ENCODE measurements around the gene SIGLEC1.

Gene SIGLEC1

DNA sequence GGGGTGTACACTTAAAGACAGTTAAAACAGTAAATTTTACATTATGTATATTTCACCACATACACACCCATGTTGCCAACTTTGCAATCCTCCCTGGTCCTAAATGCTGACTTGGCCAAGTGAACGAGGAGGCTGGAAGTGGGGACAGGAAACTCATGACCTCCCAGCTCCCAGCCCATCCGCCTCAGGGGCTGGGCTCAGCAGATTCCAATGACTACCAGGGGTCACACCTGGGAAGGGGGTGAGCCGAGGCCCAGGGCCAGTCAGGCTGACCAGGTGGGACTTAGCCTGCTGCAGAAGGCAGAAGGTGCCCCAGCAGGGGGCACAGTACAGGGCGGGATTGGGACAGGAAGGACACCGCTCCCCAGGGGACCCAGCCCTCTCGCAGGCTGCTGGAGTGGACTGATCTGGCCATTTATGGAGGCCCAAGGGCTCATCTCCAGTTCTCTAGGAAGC is 2.4 kb downstream of the SIGLEC1 start:
- no peak overlapping the region for H3K4me3 ChIP-seq (replicated peaks in 1 of 2; ENCODE audit: low read depth in 2 of 2, low read length in 2 of 2)
- TF ChIP-seq, protein P1, sequence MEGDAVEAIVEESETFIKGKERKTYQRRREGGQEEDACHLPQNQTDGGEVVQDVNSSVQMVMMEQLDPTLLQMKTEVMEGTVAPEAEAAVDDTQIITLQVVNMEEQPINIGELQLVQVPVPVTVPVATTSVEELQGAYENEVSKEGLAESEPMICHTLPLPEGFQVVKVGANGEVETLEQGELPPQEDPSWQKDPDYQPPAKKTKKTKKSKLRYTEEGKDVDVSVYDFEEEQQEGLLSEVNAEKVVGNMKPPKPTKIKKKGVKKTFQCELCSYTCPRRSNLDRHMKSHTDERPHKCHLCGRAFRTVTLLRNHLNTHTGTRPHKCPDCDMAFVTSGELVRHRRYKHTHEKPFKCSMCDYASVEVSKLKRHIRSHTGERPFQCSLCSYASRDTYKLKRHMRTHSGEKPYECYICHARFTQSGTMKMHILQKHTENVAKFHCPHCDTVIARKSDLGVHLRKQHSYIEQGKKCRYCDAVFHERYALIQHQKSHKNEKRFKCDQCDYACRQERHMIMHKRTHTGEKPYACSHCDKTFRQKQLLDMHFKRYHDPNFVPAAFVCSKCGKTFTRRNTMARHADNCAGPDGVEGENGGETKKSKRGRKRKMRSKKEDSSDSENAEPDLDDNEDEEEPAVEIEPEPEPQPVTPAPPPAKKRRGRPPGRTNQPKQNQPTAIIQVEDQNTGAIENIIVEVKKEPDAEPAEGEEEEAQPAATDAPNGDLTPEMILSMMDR (IDR thresholded peaks at IDR 0.05; ENCODE audit: low read depth, low read length) = no peak
- no peak for DNase-seq (ENCODE audit: low read depth in 2 of 2)

DNA sequence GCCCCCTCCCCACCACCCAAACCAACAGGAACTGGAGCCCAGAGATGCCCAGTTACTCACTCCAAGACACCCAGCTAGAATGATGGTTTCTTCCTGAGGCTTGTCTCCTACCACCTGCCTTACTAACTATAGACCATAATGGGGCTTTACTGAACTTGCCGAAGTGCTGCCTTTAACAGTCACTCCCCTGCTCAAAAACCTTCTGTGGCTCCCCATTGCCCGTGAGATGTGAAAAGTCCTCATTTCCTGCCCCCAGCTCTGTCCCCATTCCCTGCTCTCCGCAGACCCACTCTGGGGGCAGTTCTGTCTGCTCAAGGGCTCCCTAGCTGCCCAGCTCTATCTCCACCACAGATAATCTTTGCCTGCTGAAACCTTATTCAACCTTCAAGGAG is 4.9 kb downstream of the SIGLEC1 start:
- no peak overlapping the region for H3K4me3 ChIP-seq (replicated peaks in 1 of 2; ENCODE audit: low read depth in 2 of 2, low read length in 2 of 2)
- TF ChIP-seq, protein P1 (IDR thresholded peaks at IDR 0.05; ENCODE audit: low read depth, low read length) = no peak
- DNase-seq (ENCODE audit: low read depth in 2 of 2) = no peak

DNA sequence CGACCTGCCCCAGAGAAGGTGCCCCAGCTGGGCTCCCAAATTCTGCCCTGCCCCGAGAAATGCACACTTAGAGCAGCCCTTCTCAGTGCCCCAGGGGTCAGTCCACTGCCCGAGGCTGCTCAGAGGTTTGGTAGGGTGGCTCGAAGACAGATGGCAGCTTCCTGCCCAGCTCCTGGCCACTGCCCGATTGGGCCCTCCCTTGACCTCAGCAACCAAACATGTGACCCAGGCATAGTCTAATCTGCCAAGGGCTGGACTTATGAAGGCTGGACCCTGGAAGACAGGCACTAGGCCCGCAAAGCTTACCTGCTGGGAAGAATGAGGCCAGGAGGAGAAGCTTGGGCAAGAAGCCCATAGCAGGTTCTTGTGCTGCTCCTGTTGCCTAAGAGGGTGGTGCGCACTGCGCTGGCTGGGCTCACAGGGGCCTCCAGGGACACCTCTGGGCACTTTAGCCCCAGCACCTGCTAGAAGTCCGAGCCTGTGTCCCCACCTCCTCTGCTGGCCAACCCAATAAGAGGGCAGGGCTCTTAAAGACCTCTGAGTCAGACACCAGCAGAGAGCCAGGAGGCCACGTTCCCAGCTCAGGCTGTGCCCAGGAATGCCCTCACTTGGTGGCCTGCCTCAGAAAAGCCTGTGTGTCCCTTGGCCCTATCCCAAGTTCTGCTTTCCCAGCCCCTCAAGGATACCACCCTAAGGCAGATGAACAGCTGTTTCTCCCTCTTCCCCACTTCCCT is 5.5 kb downstream of the SIGLEC1 start:
- H3K4me3 ChIP-seq (replicated peaks in 1 of 2; ENCODE audit: low read depth in 2 of 2, low read length in 2 of 2) = no peak overlapping the region
- peak; percentile 13 to 21 for DNase-seq (ENCODE audit: low read depth in 2 of 2)
- TF ChIP-seq, protein P1 (IDR thresholded peaks at IDR 0.05; ENCODE audit: low read depth, low read length) = no peak

DNA sequence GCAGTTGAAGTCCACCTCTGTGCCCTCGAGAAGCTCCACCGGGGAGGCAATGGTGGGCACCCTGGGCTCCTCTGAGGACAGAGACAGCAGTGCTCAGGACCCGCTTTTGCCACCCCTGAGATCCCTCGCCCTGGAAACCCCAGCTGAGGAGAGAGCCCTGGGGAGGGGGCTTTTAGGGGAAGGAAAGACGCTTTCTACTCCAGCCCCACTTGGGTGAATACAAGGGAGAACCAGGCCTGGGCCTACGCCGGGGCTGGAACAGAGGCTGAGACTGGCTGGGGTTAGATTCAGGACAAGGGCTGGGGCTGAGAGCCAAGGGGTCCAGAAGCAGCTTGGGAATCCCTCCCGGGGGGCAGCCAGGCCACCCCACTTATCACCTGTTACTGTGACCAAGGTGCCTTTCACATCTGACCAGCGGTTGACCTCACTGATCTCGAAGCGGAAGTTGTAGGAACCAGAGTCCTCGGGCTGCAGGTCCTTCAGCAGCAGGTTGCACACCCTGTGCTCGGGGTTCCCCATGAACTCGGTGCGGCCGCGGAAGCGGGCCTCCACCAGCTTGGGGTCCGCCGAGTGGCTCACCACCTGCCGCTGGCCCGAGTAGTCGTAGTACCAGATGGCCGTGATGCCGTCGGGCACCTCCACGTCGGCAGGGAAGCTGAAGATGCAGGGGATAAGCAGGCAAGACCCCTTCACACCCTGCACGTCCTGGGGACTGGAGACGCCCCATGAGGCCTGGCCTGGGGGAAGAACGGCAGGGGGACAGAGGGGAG is 6.2 kb downstream of the SIGLEC1 start:
- H3K4me3 ChIP-seq (replicated peaks in 1 of 2; ENCODE audit: low read depth in 2 of 2, low read length in 2 of 2) = no peak overlapping the region
- TF ChIP-seq, protein P1 (IDR thresholded peaks at IDR 0.05; ENCODE audit: low read depth, low read length) = no peak
- DNase-seq (ENCODE audit: low read depth in 2 of 2) = no peak

DNA sequence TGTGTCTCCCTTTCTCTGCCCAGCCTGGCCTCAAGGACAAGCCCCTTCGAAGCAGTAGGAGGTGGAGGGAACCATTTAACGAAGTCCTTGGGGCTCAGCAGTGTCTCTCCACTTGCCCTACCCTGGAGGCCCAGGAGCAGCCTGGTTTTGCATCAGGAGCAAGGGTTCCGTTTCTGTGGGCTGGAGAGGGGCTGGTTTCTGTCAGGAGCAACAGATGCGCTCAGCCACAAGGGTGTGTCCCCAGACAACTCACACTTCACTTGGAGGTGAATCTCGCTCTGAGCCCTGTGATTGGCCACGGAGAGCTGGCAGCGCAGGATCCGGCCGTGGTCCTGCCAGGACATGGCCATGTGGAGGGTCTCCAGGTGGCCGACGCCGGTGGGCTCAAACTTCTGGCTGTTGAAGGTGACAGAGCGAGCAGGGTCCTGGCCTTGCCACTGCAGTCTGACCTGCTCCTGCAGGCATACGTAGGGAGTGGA is 6.9 kb downstream of the SIGLEC1 start:
- TF ChIP-seq, protein P1 (IDR thresholded peaks at IDR 0.05; ENCODE audit: low read depth, low read length) = no peak
- H3K4me3 ChIP-seq (replicated peaks in 1 of 2; ENCODE audit: low read depth in 2 of 2, low read length in 2 of 2) = no peak overlapping the region

DNA sequence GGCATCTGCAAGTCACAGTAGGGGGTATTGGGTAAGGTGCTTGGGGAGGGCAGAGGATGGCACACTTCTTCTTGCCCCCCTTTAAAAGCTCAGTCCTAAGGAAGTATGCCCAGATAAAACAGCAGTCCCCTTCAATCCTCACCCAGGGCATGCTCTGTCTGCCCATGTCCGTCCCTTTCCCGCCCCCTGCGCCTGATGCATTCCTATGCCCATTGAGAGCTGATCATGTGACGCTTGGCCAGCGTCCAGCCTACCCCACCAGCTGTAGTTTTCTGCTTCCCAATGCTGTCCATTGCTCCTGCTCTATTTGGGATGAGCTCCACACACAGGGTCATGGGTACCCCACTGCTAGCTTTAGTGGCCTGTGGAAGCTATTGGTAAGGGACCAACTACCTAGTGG is 8.3 kb downstream of the SIGLEC1 start:
- DNase-seq (ENCODE audit: low read depth in 2 of 2) = no peak
- TF ChIP-seq, protein P1 (IDR thresholded peaks at IDR 0.05; ENCODE audit: low read depth, low read length) = no peak
- H3K4me3 ChIP-seq (replicated peaks in 1 of 2; ENCODE audit: low read depth in 2 of 2, low read length in 2 of 2) = no peak overlapping the region

More for the DNA sequence above, 6.9 kb downstream of the SIGLEC1 start:
- no peak for DNase-seq (ENCODE audit: low read depth in 2 of 2)
